Fibroblast of lung (primary cell): Measurements from ENCODE around the gene PLA2G2C.

Source experiments
- CTCF ChIP-seq, 2 donors: IDR thresholded peaks in 1 of 2; conservative IDR thresholded peaks in 1 of 2; 1 replicate in 1 of 2; 2 replicates in 1 of 2; pipeline ENCODE4 v1.5.1; 2011 to 2012; ENCODE audit warnings: low read length in 2 of 2, control low read depth in 1 of 2, inconsistent platforms in 1 of 2, low read depth in 1 of 2, mild to moderate bottlenecking in 1 of 2
- EZH2 ChIP-seq: IDR thresholded peaks from 2 replicates; pipeline ENCODE4 v1.5.1; 2012; ENCODE audit warnings: low read length, control low read depth, mild to moderate bottlenecking; ENCODE audit errors: missing control alignments

DNA sequence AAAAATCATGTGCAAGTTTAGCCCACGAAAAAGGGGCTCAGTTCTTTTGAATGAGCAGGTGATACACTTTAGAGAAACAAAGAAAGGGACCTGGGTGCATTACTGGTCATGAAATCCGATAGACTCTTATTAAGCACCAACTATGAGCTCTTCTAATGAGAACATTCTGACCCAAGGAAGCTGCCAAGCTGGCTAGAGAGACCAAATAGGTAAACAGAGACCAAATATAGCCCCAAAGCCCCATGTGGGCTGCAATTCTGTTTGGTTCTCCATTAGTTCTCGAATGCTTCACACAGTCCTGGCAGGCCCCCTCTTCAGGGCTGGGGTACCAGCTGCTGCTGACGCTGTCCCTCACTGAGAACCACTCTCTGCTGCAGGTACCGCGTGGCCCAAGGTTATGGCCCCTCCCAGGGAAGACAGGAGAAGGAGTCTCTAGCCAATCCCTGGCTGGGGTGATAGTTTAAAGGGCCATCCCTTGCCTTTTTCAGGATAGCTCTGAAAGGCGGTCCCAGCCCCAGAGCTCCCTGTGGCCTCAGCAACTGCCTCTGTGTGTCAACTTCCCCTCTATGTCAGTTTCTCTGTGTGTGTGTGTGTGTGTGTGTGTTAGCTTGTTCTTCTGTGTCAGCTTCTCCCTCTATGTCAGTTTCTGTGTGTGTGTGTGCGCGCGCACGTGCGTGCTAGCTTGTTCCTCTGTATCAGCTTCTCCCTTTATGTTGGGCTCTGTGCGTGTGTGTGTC lies 7.5 kb downstream of the PLA2G2C start:
- TF ChIP-seq EZH2 (no peak), CTCF (conservative IDR thresholded peaks at IDR 0.05 in 1 of 2, IDR thresholded peaks at IDR 0.05 in 1 of 2; ENCODE audit: low read depth in 1 of 2, low read length in 2 of 2) (no peak)
